Uterus (tissue), 2 donors: ENCODE measurements around the gene ACAD10.

Experiments used
- CTCF ChIP-seq, 4 experiments: fragments of 200-600 bp in 2 of 4; fragments of 450-650 bp in 2 of 4; sonication (generic) in 2 of 4; IDR thresholded peaks; one replicate each; pipeline ENCODE4 v1.5.1; 2016 to 2019; ENCODE audit warnings: antibody characterized with exemption in 4 of 4, mild to moderate bottlenecking in 2 of 4, moderate library complexity in 1 of 4
- POLR2A ChIP-seq, 2 donors: fragments of 450-650 bp; IDR thresholded peaks; one replicate each; pipeline ENCODE4 v1.6.1; 2016; ENCODE audit warnings: antibody characterized with exemption in 2 of 2, mild to moderate bottlenecking in 1 of 2, moderate library complexity in 1 of 2

GRCh38 chr12:111768159-111768895, 82.5 kb downstream of the ACAD10 start:
- TF ChIP-seq CTCF (IDR thresholded peaks at IDR 0.05) = no peak
- TF ChIP-seq POLR2A (IDR thresholded peaks at IDR 0.05) = no peak
